HepG2 (cell line): ENCODE results near the gene SNX6. TPM values are rescaled to one million over a fixed set of nuclear protein-coding genes. Genes with fewer than 3 reads are reported as not detected.

Experiments used
- ATAC-seq: fragments of 200-7000 bp; cut with Tn5 transposase; 3 replicates; pipeline ENCODE4 v1.9.1; 2020; ENCODE audit warnings: mild to moderate bottlenecking, moderate library complexity
- BruUV-seq: library from RNA; stranded (reverse); fragments of 400-500 nt; replicated peaks from 2 replicates; lab custom pipeline; 2021; lab: Mats Ljungman, UMichigan
- CTCF ChIA-PET: fragments of 300-600 bp; formaldehyde crosslinking; extraction: SDS; loops from one replicate; lab custom pipeline; 2021; ENCODE audit warnings: low total read pairs, inconsistent platforms, low intra/inter-chr PET ratio; lab: Yijun Ruan, JAX
- POLR2A ChIA-PET: fragments of 350-600 bp; sonication (Branson Sonifier 250); formaldehyde crosslinking; loops from one replicate; lab custom pipeline; 2020; ENCODE audit warnings: antibody characterized with exemption, inconsistent platforms; lab: Yijun Ruan, JAX
- DNase-seq: peaks from one replicate; pipeline ENCODE4 v3.0.0-alpha.2; 2015; ENCODE audit warnings: low spot score
- FAIRE-seq: peaks from 3 replicates; lab custom pipeline; 2011; peaks lifted over from hg19 to GRCh38; lab: Jason Lieb, UNC
- H2AFZ ChIP-seq: one replicate; pipeline ENCODE4 v1.6.1; 2011; ENCODE audit warnings: low read length, inconsistent platforms
- H3K27ac ChIP-seq: fragments of 300-600 bp; 3 replicates; pipeline ENCODE4 v1.8.0; 2011; ENCODE audit warnings: mixed run types, mild to moderate bottlenecking, mixed read lengths, low read length, inconsistent platforms; ENCODE audit not compliant: insufficient read depth; ENCODE audit errors: extremely low read length
- H3K27me3 ChIP-seq, 2 experiments: fragments of 200-600 bp in 1 of 2; 2 replicates in 1 of 2; 3 replicates in 1 of 2; pipeline versions ENCODE4 v1.6.0 to v1.8.0; 2011; ENCODE audit warnings: low read length in 2 of 2, mild to moderate bottlenecking in 2 of 2, moderate library complexity in 2 of 2, inconsistent platforms in 1 of 2; ENCODE audit not compliant: insufficient read depth in 2 of 2, control insufficient read depth in 1 of 2
- H3K36me3 ChIP-seq, 2 experiments: fragments of 200-600 bp in 1 of 2; replicated peaks in 1 of 2; 2 replicates in 1 of 2; 3 replicates in 1 of 2; pipeline versions ENCODE4 v1.5.1 to v1.8.0; 2011; ENCODE audit warnings: low read length in 2 of 2, inconsistent platforms in 1 of 2; ENCODE audit not compliant: insufficient read depth in 2 of 2, control insufficient read depth in 1 of 2
- H3K4me1 ChIP-seq: 2 replicates; pipeline ENCODE4 v1.5.1; 2012; ENCODE audit warnings: low read length, inconsistent platforms; ENCODE audit not compliant: insufficient read depth
- H3K4me2 ChIP-seq: 2 replicates; pipeline ENCODE4 v1.6.0; 2011; ENCODE audit warnings: low read depth, low read length, inconsistent platforms
- H3K4me3 ChIP-seq, 3 experiments: fragments of 200-600 bp in 1 of 3; sonication (generic), shearing (Covaris generic) in 1 of 3; replicated peaks in 1 of 3; 2 replicates each; pipeline ENCODE4 v1.5.1; 2011 to 2016; ENCODE audit warnings: low read length in 3 of 3, inconsistent platforms in 2 of 3, low read depth in 2 of 3, mild to moderate bottlenecking in 2 of 3, control low read depth in 1 of 3, mixed read lengths in 1 of 3; ENCODE audit not compliant: insufficient read depth in 1 of 3
- H3K79me2 ChIP-seq: one replicate; pipeline ENCODE4 v1.6.1; 2011; ENCODE audit warnings: low read length, inconsistent platforms; ENCODE audit not compliant: insufficient read depth
- H3K9ac ChIP-seq: 2 replicates; pipeline ENCODE4 v1.6.0; 2011; ENCODE audit warnings: mild to moderate bottlenecking, low read depth, low read length, inconsistent platforms; ENCODE audit not compliant: insufficient read depth
- H3K9me3 ChIP-seq: 2 replicates; pipeline ENCODE4 v1.5.1; 2012; ENCODE audit warnings: mild to moderate bottlenecking, low read length
- H4K20me1 ChIP-seq: 2 replicates; pipeline ENCODE4 v1.6.0; 2011; ENCODE audit warnings: inconsistent platforms, mild to moderate bottlenecking, low read length, moderate library complexity; ENCODE audit not compliant: insufficient read depth
- KLF13 ChIP-seq: sonication (generic); formaldehyde crosslinking; IDR thresholded peaks from 2 replicates; pipeline ENCODE4 v1.4.0; 2020; ENCODE audit warnings: mild to moderate bottlenecking, missing genetic modification reagents
- ZFP82 ChIP-seq: sonication (generic); formaldehyde crosslinking; IDR thresholded peaks from 2 replicates; pipeline ENCODE4 v1.5.1; 2020; ENCODE audit warnings: mild to moderate bottlenecking, missing genetic modification reagents, borderline replicate concordance
- ZHX2 ChIP-seq, 2 experiments: sonication (generic) in 1 of 2; formaldehyde crosslinking in 1 of 2; IDR thresholded peaks; 2 replicates each; pipeline versions ENCODE4 v1.6.1 to v1.9.0; 2014 to 2022; ENCODE audit warnings: antibody characterized with exemption in 1 of 2, borderline replicate concordance in 1 of 2, inconsistent platforms in 1 of 2, low read depth in 1 of 2, missing genetic modification reagents in 1 of 2
- ZKSCAN5 ChIP-seq: sonication (generic); formaldehyde crosslinking; IDR thresholded peaks from 2 replicates; pipeline ENCODE4 v1.5.1; 2020; ENCODE audit warnings: mild to moderate bottlenecking, missing genetic modification reagents
- ZNF550 ChIP-seq: sonication (generic); formaldehyde crosslinking; IDR thresholded peaks from 2 replicates; pipeline ENCODE4 v1.4.0; 2020; ENCODE audit warnings: mild to moderate bottlenecking, missing genetic modification reagents, borderline replicate concordance
- WGBS: methylation state at CpG from one replicate; pipeline ENCODE4 v1.1.6; 2017; ENCODE audit warnings: low lambda C conversion rate; 5-methylcytosine and 5-hydroxymethylcytosine counted together
- in situ Hi-C: cut with HindIII; loops from 2 replicates; pipeline ENCODE4 v1.10.0; 2017; ENCODE audit warnings: low pct_unique_long_range_greater_than_20kb; ENCODE audit not compliant: extremely low pct_ligation_motif_present
- intact Hi-C: fragments of 100-400 bp; cut with micrococcal nuclease; formaldehyde crosslinking; loops from one replicate; pipeline ENCODE4 v1.10.0; 2022; ENCODE audit not compliant: unreplicated experiment
- polyA plus RNA-seq, 8 experiments: library from polyadenylated mRNA; depleted of rRNA in 3 of 8; stranded (reverse) in 7 of 8; unstranded in 1 of 8; fragments of >200 nt; fragmentation: Illumina TruSeq in 4 of 8; extraction: Trizol in 4 of 8; gene quantifications; 2 replicates each; pipeline versions ENCODE4 v1.2.1 to v1.2.3, GENCODE V29; 2011 to 2016; ENCODE audit warnings: low read depth in 4 of 8, missing spikeins in 1 of 8, mixed read lengths in 1 of 8; ENCODE audit not compliant: insufficient read depth in 1 of 8
- total RNA-seq, 5 experiments: library from RNA; depleted of rRNA; stranded (reverse); fragments of >200 nt; fragmentation: Illumina TruSeq; extraction: Trizol; gene quantifications; 2 replicates each; pipeline ENCODE4 v1.2.3, GENCODE V29; 2016; ENCODE audit warnings: low read depth in 1 of 5
- TF ChIP-seq, protein P1 (sequence below): fragments of 450-650 bp; IDR thresholded peaks from 2 replicates; pipeline ENCODE4 v1.6.1; 2017; ENCODE audit warnings: mild to moderate bottlenecking
- TF ChIP-seq, protein P2 (sequence below): sonication (generic); formaldehyde crosslinking; IDR thresholded peaks from 2 replicates; pipeline ENCODE4 v1.5.0; 2020; ENCODE audit warnings: mild to moderate bottlenecking, missing genetic modification reagents

SNX6 gene
- total and polyA plus RNA-seq, 2 of the 13 experiments (the other 11 are each of a cell fraction or from before 2014, with no cell fraction given), result 92.3 to 169 TPM

DNA sequence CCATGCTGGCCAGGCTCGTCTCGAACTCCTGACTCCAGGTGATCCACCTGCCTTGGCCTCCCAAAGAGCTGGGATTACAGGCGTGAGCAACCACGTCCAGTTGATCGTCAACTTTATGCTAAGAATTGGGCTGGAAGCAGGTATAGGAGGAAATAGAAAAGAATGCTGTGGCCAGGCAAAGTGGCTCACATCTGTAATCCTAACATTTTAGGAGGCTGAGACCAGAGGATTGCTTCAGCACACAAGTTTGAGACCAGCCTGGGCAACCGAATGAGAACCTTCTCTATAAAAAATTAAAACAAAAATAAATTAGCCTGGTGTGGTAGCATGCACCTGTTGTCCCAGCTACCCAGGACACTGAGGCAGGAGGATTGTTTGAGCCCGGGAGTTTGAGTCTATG lies 37.1 kb upstream of the SNX6 start:
- in situ Hi-C loops, result no loop called here
- H3K9ac ChIP-seq, result no peak overlapping the region
- intact Hi-C loops, result no loop called here
- ChIA-PET POLR2A (no interaction called here), CTCF (no interaction called here)
- no peaks in the 10 kb centered on the region for H3K36me3 ChIP-seq
- no TSS peak for BruUV-seq
- H3K4me2 ChIP-seq, result no peak overlapping the region
- H3K27me3 ChIP-seq, result peaks cover 0 to 4% of the 10 kb centered on the region in 2 experiments; a peak in 1 of 5 replicates
- H4K20me1 ChIP-seq, result no peaks in the 10 kb centered on the region
- 32% methylated on average over 7 of the region's 7 CpGs for WGBS
- no peak overlapping the region for H2AFZ ChIP-seq
- TF ChIP-seq ZKSCAN5 (CRISPR knock-in tag) (no peak), KLF13 (0 out of 2 replicates have a peak, but pooled peaks have one; percentile 57), ZNF550 (CRISPR knock-in tag) (0 out of 2 replicates have a peak, but pooled peaks have one; percentile 76), ZHX2 (IDR thresholded peaks at IDR 0.05; ENCODE audit: low read depth) (no peak), ZHX2 (CRISPR knock-in tag; IDR thresholded peaks at IDR 0.05; ENCODE audit: borderline replicate concordance) (no peak), ZFP82 (CRISPR knock-in tag) (no peak)
- TF ChIP-seq, protein P1, sequence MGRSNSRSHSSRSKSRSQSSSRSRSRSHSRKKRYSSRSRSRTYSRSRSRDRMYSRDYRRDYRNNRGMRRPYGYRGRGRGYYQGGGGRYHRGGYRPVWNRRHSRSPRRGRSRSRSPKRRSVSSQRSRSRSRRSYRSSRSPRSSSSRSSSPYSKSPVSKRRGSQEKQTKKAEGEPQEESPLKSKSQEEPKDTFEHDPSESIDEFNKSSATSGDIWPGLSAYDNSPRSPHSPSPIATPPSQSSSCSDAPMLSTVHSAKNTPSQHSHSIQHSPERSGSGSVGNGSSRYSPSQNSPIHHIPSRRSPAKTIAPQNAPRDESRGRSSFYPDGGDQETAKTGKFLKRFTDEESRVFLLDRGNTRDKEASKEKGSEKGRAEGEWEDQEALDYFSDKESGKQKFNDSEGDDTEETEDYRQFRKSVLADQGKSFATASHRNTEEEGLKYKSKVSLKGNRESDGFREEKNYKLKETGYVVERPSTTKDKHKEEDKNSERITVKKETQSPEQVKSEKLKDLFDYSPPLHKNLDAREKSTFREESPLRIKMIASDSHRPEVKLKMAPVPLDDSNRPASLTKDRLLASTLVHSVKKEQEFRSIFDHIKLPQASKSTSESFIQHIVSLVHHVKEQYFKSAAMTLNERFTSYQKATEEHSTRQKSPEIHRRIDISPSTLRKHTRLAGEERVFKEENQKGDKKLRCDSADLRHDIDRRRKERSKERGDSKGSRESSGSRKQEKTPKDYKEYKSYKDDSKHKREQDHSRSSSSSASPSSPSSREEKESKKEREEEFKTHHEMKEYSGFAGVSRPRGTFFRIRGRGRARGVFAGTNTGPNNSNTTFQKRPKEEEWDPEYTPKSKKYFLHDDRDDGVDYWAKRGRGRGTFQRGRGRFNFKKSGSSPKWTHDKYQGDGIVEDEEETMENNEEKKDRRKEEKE, result no peak
- TF ChIP-seq, protein P2, sequence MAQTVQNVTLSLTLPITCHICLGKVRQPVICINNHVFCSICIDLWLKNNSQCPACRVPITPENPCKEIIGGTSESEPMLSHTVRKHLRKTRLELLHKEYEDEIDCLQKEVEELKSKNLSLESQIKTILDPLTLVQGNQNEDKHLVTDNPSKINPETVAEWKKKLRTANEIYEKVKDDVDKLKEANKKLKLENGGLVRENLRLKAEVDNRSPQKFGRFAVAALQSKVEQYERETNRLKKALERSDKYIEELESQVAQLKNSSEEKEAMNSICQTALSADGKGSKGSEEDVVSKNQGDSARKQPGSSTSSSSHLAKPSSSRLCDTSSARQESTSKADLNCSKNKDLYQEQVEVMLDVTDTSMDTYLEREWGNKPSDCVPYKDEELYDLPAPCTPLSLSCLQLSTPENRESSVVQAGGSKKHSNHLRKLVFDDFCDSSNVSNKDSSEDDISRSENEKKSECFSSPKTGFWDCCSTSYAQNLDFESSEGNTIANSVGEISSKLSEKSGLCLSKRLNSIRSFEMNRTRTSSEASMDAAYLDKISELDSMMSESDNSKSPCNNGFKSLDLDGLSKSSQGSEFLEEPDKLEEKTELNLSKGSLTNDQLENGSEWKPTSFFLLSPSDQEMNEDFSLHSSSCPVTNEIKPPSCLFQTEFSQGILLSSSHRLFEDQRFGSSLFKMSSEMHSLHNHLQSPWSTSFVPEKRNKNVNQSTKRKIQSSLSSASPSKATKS, result no peak
- H3K79me2 ChIP-seq, result no peaks in the 10 kb centered on the region
- no peaks in the 10 kb centered on the region for H3K9me3 ChIP-seq
- DNase-seq (no peak), FAIRE-seq (no peak), ATAC-seq (no peak)
- no peak overlapping the region for H3K4me3 ChIP-seq
- no peak overlapping the region for H3K27ac ChIP-seq
- H3K4me1 ChIP-seq, result no peaks in the 10 kb centered on the region
